ENCODE measurements around the gene MTCL1.

Gene MTCL1

GRCh38 chr18:8659609-8660242 is 45.6 kb upstream of the MTCL1 start:
- no peak overlapping the region for H3K4me3 ChIP-seq (replicated peaks in 1 of 2; ENCODE audit: low read depth in 2 of 2, low read length in 2 of 2)
- DNase-seq (ENCODE audit: low read depth in 2 of 2): no peak
- TF ChIP-seq, protein P1, sequence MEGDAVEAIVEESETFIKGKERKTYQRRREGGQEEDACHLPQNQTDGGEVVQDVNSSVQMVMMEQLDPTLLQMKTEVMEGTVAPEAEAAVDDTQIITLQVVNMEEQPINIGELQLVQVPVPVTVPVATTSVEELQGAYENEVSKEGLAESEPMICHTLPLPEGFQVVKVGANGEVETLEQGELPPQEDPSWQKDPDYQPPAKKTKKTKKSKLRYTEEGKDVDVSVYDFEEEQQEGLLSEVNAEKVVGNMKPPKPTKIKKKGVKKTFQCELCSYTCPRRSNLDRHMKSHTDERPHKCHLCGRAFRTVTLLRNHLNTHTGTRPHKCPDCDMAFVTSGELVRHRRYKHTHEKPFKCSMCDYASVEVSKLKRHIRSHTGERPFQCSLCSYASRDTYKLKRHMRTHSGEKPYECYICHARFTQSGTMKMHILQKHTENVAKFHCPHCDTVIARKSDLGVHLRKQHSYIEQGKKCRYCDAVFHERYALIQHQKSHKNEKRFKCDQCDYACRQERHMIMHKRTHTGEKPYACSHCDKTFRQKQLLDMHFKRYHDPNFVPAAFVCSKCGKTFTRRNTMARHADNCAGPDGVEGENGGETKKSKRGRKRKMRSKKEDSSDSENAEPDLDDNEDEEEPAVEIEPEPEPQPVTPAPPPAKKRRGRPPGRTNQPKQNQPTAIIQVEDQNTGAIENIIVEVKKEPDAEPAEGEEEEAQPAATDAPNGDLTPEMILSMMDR (IDR thresholded peaks at IDR 0.05; ENCODE audit: low read depth, low read length): no peak

GRCh38 chr18:8660316-8660715 is 45.0 kb upstream of the MTCL1 start:
- peak in 1 of 2 donors; percentile 28 for DNase-seq (ENCODE audit: low read depth in 2 of 2)
- H3K4me3 ChIP-seq (replicated peaks in 1 of 2; ENCODE audit: low read depth in 2 of 2, low read length in 2 of 2): no peak overlapping the region
- TF ChIP-seq, protein P1 (IDR thresholded peaks at IDR 0.05; ENCODE audit: low read depth, low read length): no peak

GRCh38 chr18:8661754-8662559 is 43.4 kb upstream of the MTCL1 start:
- no peak overlapping the region for H3K4me3 ChIP-seq (replicated peaks in 1 of 2; ENCODE audit: low read depth in 2 of 2, low read length in 2 of 2)
- peak; percentile 32 to 63 for DNase-seq (ENCODE audit: low read depth in 2 of 2)
- TF ChIP-seq, protein P1 (IDR thresholded peaks at IDR 0.05; ENCODE audit: low read depth, low read length): no peak

GRCh38 chr18:8662560-8663255 is 42.6 kb upstream of the MTCL1 start:
- TF ChIP-seq, protein P1 (IDR thresholded peaks at IDR 0.05; ENCODE audit: low read depth, low read length): no peak
- DNase-seq (ENCODE audit: low read depth in 2 of 2): no peak
- H3K4me3 ChIP-seq (replicated peaks in 1 of 2; ENCODE audit: low read depth in 2 of 2, low read length in 2 of 2): no peak overlapping the region

DNA sequence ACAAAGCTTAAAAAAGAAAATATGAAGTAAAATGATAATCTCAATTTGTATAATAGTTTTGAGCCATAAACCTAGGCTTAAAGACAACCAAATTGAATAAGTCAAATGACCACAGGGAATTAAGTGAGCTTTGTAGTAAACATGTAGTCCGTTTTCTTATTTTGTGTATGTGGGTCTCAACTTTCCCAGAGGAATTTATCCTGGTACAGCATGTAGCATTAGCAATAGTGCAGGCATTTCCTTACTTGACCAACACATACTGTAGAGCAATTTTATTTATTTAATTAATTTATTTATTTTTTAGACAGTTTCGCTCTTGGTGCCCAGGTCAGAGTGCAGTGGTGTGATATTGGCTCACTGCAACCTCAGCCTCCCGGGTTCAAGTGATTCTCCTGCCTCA is 37.5 kb upstream of the MTCL1 start:
- DNase-seq (ENCODE audit: low read depth in 2 of 2): peak; percentile 31 to 72
- TF ChIP-seq, protein P1 (IDR thresholded peaks at IDR 0.05; ENCODE audit: low read depth, low read length): no peak
- no peak overlapping the region for H3K4me3 ChIP-seq (replicated peaks in 1 of 2; ENCODE audit: low read depth in 2 of 2, low read length in 2 of 2)

DNA sequence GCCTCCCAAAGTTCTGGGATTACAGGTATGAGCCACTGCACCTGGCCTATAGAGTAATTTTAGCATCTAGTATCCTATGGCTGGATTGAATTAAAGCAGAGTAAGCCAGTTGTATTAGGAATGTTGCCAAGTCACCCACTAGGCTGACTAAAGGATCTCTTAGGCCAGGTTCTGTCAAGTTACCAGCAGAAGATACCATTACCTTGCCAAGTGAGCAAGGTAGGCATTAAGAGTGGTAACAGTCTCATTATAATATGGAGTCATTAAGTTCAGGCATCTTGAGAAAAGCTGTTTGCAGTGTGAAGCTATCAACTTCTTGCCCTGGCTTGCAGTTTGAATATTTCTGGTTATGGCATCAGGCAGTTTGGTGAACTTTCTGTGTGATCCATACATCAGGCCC is 37.0 kb upstream of the MTCL1 start:
- DNase-seq (ENCODE audit: low read depth in 2 of 2): peak in 1 of 2 donors; percentile 15
- H3K4me3 ChIP-seq (replicated peaks in 1 of 2; ENCODE audit: low read depth in 2 of 2, low read length in 2 of 2): no peak overlapping the region
- TF ChIP-seq, protein P1 (IDR thresholded peaks at IDR 0.05; ENCODE audit: low read depth, low read length): no peak

Data from cardiac fibroblast (primary cell).